ENCODE data around the gene DEFB131A.
"Not testable (repeated sequence)": the region's sequence is repeated elsewhere in the genome, so short reads cannot be mapped to it uniquely, and the experiment has no call there.

The DEFB131A gene

DNA sequence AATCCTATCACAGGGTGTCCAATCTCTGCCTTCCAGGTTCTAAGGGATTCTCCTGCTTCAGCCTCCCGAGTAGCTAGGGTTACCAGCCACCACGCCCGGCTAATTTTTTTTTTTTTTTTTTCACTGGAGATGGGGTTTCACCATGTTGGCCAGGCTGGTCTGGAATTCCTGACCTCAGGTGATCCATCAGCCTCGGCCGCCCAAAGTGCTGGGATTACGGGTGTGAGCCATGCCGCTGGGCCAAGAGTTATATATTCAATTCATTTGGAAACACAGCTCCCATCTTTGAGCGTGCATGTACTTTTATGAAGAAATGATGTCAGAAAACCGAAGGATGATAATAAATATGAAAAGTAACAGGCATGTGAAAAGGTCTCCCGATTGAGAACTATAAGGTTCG lies 38.7 kb downstream of the DEFB131A start:
- H3K4me1 Mint-ChIP-seq, H3K36me3 Mint-ChIP-seq: not testable (repeated sequence)
- CTCF ChIA-PET: interaction anchor here (0.7 kb wide), 1 partner anchor 560 kb away, joined by 3 read pairs; no protein-coding TSS in a partner anchor

DNA sequence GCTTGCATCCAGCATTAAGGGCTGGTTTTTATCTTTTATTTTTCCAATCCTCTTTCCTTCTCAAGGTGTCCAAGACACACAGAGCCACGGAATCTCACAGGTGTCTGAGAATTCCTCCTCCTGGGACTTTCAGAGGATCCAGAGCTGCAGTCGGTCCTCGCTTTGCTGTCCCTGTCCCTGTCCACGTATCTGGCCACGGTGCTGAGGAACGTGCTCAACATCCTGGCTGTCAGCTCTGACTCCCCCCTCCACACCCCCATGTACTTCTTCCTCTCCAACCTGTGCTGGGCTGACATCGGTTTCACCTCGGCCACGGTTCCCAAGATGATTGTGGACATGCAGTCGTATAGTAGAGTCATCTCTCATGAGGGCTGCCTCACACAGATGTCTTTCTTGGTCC lies 39.5 kb downstream of the DEFB131A start:
- CTCF ChIA-PET, DNase-seq, H3K4me3 Mint-ChIP-seq, H3K9me3 Mint-ChIP-seq, H3K27ac Mint-ChIP-seq, H3K27me3 Mint-ChIP-seq, H3K4me1 Mint-ChIP-seq, H3K36me3 Mint-ChIP-seq: not testable (repeated sequence)

More for the DNA sequence above, 38.7 kb downstream of the DEFB131A start:
- not testable (repeated sequence) for H3K9me3 Mint-ChIP-seq, H3K27me3 Mint-ChIP-seq, H3K4me3 Mint-ChIP-seq, H3K27ac Mint-ChIP-seq, DNase-seq

DNA sequence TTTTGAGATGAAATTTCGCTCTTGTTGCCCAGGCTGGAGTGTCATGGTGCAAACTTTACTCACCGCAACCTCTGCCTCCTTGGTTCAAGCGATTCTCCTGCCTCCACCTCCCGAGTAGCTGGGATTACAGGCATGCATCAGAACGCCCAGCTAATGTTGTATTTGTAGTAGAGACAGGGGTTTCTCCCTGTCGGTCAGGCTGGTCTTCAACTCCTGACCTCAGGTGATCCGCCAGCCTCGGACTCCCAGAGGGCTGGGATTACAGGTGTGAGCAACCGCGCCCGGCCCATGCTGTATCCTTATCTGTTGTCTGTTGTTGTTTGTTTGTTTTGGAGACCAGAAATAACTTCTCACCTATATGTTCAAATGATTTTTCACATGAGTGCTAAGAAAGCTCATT lies 42.7 kb downstream of the DEFB131A start:
- H3K36me3 Mint-ChIP-seq, DNase-seq, H3K4me1 Mint-ChIP-seq, H3K9me3 Mint-ChIP-seq, H3K4me3 Mint-ChIP-seq, H3K27ac Mint-ChIP-seq, CTCF ChIA-PET, H3K27me3 Mint-ChIP-seq: not testable (repeated sequence)

DNA sequence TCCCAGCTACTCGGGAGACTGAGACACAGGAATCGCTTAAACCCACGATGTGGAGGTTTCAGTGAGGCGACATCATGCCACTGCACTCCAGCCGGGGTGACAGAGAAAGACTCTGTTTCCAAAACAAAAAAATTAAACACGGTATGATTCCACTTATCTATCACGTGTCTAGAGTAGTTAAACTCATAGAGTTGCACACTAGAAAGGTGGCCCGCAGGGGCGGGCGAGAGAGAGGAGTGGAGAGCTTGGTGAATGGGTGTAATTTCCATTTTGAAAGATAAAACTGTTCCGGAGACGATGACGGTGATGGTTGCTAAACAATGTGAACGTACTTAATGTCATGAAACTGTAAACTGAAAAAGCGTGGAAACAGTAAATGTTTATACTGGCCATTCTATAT lies 44.6 kb downstream of the DEFB131A start:
- H3K27ac Mint-ChIP-seq, H3K9me3 Mint-ChIP-seq, CTCF ChIA-PET, DNase-seq, H3K27me3 Mint-ChIP-seq, H3K4me3 Mint-ChIP-seq, H3K36me3 Mint-ChIP-seq, H3K4me1 Mint-ChIP-seq: not testable (repeated sequence)

DNA sequence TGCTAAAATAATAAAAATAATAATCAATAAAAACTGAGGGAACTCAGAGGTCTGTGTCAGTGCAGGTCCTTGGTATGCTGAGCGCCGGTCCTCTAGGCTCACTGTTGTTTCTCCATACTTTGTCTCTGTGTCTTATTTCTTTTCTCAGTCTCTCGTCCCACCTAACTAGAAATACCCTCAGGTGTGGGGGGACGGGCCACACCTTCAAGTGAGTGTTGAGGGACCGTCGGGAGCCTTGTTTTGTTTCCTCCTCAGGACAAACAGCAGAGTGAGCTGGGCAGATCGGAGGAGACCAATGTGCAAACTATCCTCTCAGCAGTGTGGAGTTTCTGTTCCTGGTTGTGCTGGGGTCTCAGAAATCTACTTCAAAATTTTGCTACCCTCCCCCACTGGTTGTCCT lies 46.3 kb downstream of the DEFB131A start:
- H3K27me3 Mint-ChIP-seq, H3K4me1 Mint-ChIP-seq, H3K9me3 Mint-ChIP-seq, H3K36me3 Mint-ChIP-seq, H3K4me3 Mint-ChIP-seq, H3K27ac Mint-ChIP-seq, DNase-seq, CTCF ChIA-PET: not testable (repeated sequence)

DNA sequence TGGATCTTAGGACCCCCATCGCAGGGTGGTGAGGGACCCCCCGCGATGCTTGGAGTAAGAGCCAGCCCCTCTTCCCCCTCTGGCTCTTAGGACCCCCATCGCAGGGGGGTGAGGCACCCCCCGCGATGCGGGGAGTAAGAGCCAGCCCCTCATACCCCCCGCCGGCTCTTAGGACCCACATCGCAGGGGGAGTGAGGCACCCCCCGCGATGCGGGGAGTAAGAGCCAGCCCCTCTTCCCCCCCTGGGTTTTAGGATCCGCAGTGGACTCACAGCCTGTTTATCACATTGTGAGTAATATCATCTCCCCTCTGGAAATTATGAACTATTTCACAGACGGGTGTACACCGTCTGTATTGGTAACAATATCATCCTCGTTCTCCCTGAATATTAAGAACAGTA lies 46.8 kb downstream of the DEFB131A start:
- H3K4me3 Mint-ChIP-seq, DNase-seq, CTCF ChIA-PET, H3K27me3 Mint-ChIP-seq, H3K9me3 Mint-ChIP-seq, H3K36me3 Mint-ChIP-seq, H3K27ac Mint-ChIP-seq, H3K4me1 Mint-ChIP-seq: not testable (repeated sequence)

DNA sequence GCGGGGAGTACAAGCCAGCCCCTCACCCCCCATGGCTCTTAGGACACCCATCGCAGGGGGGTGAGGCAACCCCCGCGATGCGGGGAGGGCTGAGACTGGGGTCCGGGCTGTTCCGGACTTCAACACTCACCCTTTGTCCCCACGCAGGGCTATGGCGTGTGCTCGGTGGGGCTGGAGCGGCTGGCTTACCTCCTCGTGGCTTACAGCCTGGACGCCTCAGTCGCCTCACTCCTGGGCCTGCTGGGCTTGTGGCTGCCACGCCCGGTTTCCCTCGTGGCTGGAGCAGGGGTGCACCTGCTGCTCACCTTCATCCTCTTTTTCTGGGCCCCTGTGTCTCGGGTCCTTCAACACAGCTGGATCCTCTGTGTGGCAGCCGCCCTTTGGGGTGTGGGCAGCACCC lies 49.4 kb downstream of the DEFB131A start:
- not testable (repeated sequence) for DNase-seq

DNA sequence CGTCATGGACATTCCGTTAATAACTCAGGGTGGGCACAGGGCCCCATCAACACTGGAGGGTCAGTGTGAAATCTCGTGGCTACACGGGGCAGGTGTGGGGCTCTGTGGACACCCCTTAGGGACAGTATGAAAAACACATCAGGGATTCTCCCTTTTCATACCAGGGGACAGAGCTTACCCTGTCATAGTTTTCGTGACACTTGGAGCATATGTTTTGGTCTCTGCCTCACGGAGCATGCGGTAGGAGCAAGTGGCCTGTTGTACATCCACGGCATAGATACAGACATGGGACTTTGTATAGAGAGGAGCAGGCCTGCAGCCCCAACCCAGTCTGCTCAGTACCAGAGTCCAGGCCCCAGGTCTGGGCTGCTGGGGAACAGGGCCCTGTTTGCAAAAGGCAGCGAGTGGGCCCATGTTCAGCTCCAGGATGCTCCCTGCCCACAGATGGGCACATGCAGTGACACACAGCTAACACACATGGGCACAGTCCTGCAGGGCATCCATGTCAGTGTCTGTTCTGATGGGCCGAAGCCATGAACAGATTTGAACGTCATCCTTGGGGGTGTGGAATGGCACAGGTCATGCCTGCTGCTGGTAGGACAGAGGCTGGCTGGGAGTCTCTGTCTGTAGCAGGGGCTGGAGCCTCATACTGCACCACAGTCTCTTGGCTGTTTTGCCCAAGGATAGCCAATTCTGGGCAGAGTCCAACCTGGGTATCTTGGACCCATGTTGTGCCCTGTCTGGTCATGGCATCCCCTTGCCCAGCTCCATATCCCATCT lies 50.2 kb downstream of the DEFB131A start:
- not testable (repeated sequence) for H3K27ac Mint-ChIP-seq, H3K9me3 Mint-ChIP-seq, H3K4me3 Mint-ChIP-seq, DNase-seq, H3K36me3 Mint-ChIP-seq, H3K4me1 Mint-ChIP-seq
- CTCF ChIA-PET: interaction anchor here (1.3 to 1.4 kb wide), 2 partner anchors 38 to 48 kb away, joined by 3 read pairs; no protein-coding TSS in a partner anchor
- H3K27me3 Mint-ChIP-seq: peaks cover 34% of the 10 kb centered on the region

More for the DNA sequence above, 49.4 kb downstream of the DEFB131A start:
- H3K27ac Mint-ChIP-seq, H3K9me3 Mint-ChIP-seq, H3K4me1 Mint-ChIP-seq, CTCF ChIA-PET, H3K4me3 Mint-ChIP-seq, H3K36me3 Mint-ChIP-seq: not testable (repeated sequence)
- peaks cover 25% of the 10 kb centered on the region for H3K27me3 Mint-ChIP-seq

DNA sequence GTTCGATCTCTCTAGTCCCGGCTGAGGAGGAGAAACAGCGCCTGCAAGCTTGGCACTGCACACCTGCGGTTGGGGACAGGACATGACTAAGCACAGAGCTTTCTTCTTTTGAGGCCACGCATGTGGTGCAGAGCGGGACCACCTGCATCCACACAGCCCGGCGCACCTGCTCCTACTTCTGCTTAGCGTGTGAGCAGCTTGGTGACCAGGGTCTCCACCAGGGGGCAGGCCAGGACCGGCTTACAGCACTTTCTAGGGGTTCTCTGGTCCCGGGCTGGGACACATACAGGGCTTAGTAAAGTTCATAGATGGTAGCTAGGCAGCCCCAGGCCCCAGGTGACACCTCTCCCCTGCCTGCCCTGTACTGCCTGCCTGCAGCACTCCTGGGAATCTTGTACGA lies 51.2 kb downstream of the DEFB131A start:
- not testable (repeated sequence) for H3K27ac Mint-ChIP-seq, H3K4me3 Mint-ChIP-seq, H3K9me3 Mint-ChIP-seq, H3K36me3 Mint-ChIP-seq, H3K4me1 Mint-ChIP-seq
- CTCF ChIA-PET: interaction anchor here (1.3 to 1.4 kb wide), 2 partner anchors 37 to 49 kb away, joined by 3 read pairs; no protein-coding TSS in a partner anchor
- peak; percentile 79 for DNase-seq
- peaks cover 43% of the 10 kb centered on the region for H3K27me3 Mint-ChIP-seq

DNA sequence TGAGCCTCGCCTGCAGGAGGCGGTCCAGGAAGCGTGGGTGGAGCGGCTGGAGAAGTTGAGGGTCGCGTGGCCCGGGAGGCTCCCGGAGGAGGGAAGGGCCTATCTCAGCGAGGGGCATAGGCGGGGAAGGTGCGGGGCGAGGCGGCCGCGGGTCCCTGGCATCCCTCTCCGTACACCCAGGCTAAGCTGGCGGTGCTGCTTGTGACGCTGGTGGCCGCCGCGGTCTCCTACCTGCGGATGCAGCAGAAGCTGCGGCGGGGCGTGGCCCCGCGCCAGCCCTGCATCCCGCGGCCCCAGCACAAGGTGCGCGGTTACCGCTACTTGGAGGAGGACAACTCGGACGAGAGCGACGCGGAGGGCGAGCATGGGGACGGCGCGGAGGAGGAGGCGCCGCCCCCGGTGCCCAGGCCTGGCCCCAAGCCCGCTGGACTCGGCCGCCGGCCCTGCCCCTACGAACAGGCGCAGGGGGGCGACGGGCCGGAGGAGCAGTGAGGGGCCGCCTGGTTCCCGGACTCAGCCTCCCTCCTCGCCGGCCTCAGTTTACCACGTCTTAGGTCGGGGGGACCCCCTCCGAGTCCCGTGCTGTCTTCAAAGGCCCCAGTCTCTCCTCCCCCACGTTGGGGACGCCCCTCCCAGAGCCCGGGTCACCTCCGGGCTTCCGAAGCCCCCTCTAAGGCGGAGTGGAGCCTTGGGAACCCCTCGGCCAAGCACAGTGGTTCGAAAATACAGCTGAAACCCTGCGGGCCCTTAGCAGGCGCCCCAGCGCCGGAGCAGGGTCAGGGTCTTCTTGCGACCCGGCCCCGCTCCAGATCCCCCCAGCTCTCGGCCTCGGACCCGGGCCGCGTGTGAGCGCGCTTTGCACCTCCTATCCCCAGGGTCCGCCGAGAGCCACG lies 53.6 kb downstream of the DEFB131A start:
- peaks cover 43% of the 10 kb centered on the region for H3K27me3 Mint-ChIP-seq
- DNase-seq, H3K27ac Mint-ChIP-seq, H3K4me1 Mint-ChIP-seq, H3K36me3 Mint-ChIP-seq, H3K9me3 Mint-ChIP-seq, H3K4me3 Mint-ChIP-seq, CTCF ChIA-PET: not testable (repeated sequence)

DNA sequence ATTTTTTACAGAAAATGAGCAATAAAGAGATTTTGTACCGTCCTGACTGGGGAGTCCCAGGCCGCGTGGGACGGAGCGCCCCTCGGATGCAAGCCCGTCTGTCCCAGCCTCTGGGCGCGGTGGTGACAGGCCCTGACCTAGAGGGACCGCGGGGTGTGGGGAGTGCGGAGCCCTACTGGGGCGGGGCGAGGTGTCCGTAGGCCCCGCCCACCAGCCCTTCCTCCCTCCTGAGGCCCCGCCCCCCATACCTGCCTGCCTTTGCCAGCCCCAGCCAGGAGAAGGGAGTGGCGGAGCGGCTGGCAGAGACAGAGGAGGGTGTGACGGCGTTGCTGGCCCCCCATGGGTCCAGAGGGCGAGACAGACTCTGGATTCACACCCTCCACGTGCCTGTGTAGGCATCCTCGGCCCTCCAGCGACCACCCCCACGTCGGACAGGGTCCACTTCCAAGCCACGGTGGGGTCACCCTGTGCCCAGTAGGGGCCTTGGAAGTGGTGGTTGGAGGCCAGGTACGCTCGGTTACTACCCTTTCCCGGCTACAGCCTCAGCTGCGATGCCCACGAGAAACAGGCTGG lies 54.3 kb downstream of the DEFB131A start:
- H3K4me3 Mint-ChIP-seq, H3K9me3 Mint-ChIP-seq, CTCF ChIA-PET, H3K4me1 Mint-ChIP-seq, H3K27ac Mint-ChIP-seq, DNase-seq, H3K36me3 Mint-ChIP-seq: not testable (repeated sequence)
- peaks cover 43% of the 10 kb centered on the region for H3K27me3 Mint-ChIP-seq

DNA sequence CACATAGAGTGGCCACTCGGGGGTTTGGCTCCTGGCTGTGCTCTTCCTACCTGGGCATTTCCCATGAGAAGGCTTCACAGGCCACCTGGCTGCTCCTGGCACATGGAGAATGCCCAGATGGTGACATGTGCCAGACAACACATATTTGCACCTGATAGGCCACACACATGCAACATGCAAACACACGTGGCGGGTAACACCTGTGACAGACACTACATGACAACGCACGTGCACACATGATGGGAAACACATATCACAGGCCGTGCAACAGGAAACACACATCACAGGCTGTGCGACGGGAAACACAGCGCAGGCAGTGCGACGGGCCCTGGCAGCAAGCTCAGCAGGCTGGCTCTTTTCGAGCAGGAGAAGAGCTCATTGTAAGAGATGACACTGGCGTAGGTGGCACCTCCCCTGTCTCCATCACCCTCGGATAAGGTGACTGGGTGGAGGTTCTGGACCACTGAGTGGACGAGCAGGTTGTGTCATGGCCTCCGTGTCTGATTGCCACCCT lies 55.8 kb downstream of the DEFB131A start:
- DNase-seq, H3K27ac Mint-ChIP-seq, H3K4me3 Mint-ChIP-seq, CTCF ChIA-PET, H3K9me3 Mint-ChIP-seq, H3K4me1 Mint-ChIP-seq, H3K36me3 Mint-ChIP-seq: not testable (repeated sequence)
- H3K27me3 Mint-ChIP-seq: peaks cover 43% of the 10 kb centered on the region
